Transverse colon (tissue), 4 donors: ENCODE results near the gene APCDD1L. TPM values are rescaled to one million over a fixed set of nuclear protein-coding genes. Genes with fewer than 3 reads are reported as not detected.

ENCODE experiments used
- DNase-seq: peaks from one replicate; pipeline ENCODE4 v3.0.0-alpha.2; 2019
- H3K27ac ChIP-seq, 4 donors: fragments of 200-600 bp; sonication (generic); 2 replicates each; pipeline ENCODE4 v1.5.1; 2016 to 2018; ENCODE audit warnings: inconsistent platforms in 4 of 4
- H3K27me3 ChIP-seq: fragments of 200-600 bp; sonication (generic); 2 replicates; pipeline ENCODE4 v1.5.1; 2017; ENCODE audit warnings: inconsistent platforms
- H3K36me3 ChIP-seq, 4 donors: fragments of 200-600 bp; sonication (generic); 2 replicates each; pipeline ENCODE4 v1.5.1; 2017 to 2019; ENCODE audit warnings: inconsistent platforms in 4 of 4
- H3K4me1 ChIP-seq, 4 donors: fragments of 200-600 bp; sonication (generic); 2 replicates each; pipeline ENCODE4 v1.5.1; 2017 to 2020; ENCODE audit warnings: inconsistent platforms in 4 of 4
- H3K4me3 ChIP-seq, 4 donors: fragments of 200-600 bp; sonication (generic); 1 replicate in 1 of 4; 2 replicates in 3 of 4; pipeline versions ENCODE4 v1.5.1 to v1.6.1; 2017 to 2019; ENCODE audit warnings: inconsistent platforms in 4 of 4
- H3K9me3 ChIP-seq, 2 donors: fragments of 200-600 bp; sonication (generic); 2 replicates each; pipeline ENCODE4 v1.5.1; 2017 to 2019; ENCODE audit warnings: inconsistent platforms in 2 of 2
- EP300 ChIP-seq: sonication (generic); formaldehyde crosslinking; IDR thresholded peaks from one replicate; pipeline ENCODE4 v1.6.1; 2017; ENCODE audit warnings: antibody characterized with exemption, low read depth
- POLR2A ChIP-seq: fragments of 450-650 bp; IDR thresholded peaks from one replicate; pipeline ENCODE4 v1.6.1; 2016; ENCODE audit warnings: antibody characterized with exemption, mild to moderate bottlenecking, moderate library complexity
- POLR2AphosphoS5 ChIP-seq, 3 donors: sonication (generic); formaldehyde crosslinking; IDR thresholded peaks; one replicate each; pipeline ENCODE4 v1.6.1; 2016; ENCODE audit warnings: antibody characterized with exemption in 3 of 3
- WGBS, 2 donors: methylation state at CpG; one replicate each; pipeline ENCODE4 v1.1.5; 2018; ENCODE audit warnings: low coverage in 1 of 2; 5-methylcytosine and 5-hydroxymethylcytosine counted together
- in situ Hi-C, 4 donors: fragments of 200-750 bp; cut with MboI; loops; one replicate each; pipeline versions ENCODE4 v1.15.0 to v1.15.1; 2017; ENCODE audit warnings: low sequenced_read_pairs in 3 of 4, low pct_ligation_motif_present in 1 of 4, low pct_unique_long_range_greater_than_20kb in 1 of 4
- intact Hi-C: fragments of 100-400 bp; cut with DNase I; formaldehyde crosslinking; loops from one replicate; pipeline ENCODE4 v1.15.1; 2023; ENCODE audit warnings: low total_unique reads
- total RNA-seq, 4 donors: library from RNA; depleted of rRNA; stranded (reverse); fragments of >200 nt; gene quantifications; one replicate each; pipeline ENCODE4 v1.1.0, GENCODE V29; 2016
- TF ChIP-seq, protein P1 (sequence below), 5 experiments: fragments of 200-600 bp in 3 of 5; fragments of 450-650 bp in 2 of 5; sonication (generic) in 3 of 5; IDR thresholded peaks; 1 replicate in 2 of 5; 2 replicates in 3 of 5; pipeline ENCODE4 v1.5.1; 2016 to 2017; ENCODE audit warnings: antibody characterized with exemption in 5 of 5, inconsistent platforms in 3 of 5, mild to moderate bottlenecking in 2 of 5, moderate library complexity in 1 of 5

APCDD1L gene
- total RNA-seq, 4 donors from 2014 or later, result 0.16 TPM; not detected in 3

DNA sequence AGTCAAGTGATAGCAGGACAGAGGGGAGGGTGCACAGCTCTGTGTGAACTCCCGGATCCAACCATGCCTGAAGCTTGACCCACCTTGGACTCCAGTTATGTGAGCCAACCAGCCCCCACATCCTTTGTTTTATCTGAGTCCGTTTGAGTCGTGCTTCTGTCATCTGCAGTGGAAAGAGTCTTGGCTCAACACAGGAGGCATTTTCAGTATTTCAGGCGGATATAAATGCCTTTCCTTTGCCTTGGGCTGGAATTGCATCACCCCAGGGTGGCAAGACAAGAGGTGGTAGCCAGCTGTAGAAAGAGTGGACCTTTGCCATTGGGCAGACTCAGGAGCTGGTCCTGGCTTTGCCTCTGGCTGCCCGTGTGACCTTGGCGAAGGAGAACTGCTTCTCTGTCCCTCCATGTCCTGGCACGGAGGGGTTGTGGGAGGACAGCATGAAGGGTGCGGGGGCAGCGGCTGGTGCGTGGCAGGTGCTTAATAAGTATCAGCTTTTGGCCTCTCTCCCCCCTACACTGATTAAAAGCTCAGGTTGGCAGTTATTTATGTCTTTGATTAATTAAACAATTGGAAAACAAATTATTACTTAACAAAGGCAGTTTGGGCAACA is 42.6 kb upstream of the APCDD1L start:
- no peaks in the 10 kb centered on the region for H3K4me1 ChIP-seq
- no peaks in the 10 kb centered on the region for H3K36me3 ChIP-seq
- H3K27ac ChIP-seq, result no peak overlapping the region
- no peaks in the 10 kb centered on the region for H3K9me3 ChIP-seq
- no peak for DNase-seq
- intact Hi-C loops (loop anchor here (1.0 kb wide), 1 partner anchor 31 kb away; no protein-coding TSS in a partner anchor), in situ Hi-C loops (no loop called here)
- 85 to 96% methylated on average over 4 to 10 of the region's 10 CpGs for WGBS, 2 donors
- no peaks in the 10 kb centered on the region for H3K27me3 ChIP-seq
- no peak overlapping the region for H3K4me3 ChIP-seq
- no peak for TF ChIP-seq POLR2A
- TF ChIP-seq EP300, result no peak
- TF ChIP-seq, protein P1, sequence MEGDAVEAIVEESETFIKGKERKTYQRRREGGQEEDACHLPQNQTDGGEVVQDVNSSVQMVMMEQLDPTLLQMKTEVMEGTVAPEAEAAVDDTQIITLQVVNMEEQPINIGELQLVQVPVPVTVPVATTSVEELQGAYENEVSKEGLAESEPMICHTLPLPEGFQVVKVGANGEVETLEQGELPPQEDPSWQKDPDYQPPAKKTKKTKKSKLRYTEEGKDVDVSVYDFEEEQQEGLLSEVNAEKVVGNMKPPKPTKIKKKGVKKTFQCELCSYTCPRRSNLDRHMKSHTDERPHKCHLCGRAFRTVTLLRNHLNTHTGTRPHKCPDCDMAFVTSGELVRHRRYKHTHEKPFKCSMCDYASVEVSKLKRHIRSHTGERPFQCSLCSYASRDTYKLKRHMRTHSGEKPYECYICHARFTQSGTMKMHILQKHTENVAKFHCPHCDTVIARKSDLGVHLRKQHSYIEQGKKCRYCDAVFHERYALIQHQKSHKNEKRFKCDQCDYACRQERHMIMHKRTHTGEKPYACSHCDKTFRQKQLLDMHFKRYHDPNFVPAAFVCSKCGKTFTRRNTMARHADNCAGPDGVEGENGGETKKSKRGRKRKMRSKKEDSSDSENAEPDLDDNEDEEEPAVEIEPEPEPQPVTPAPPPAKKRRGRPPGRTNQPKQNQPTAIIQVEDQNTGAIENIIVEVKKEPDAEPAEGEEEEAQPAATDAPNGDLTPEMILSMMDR (IDR thresholded peaks at IDR 0.05), result no peak
- TF ChIP-seq POLR2AphosphoS5 (IDR thresholded peaks at IDR 0.05), result no peak

DNA sequence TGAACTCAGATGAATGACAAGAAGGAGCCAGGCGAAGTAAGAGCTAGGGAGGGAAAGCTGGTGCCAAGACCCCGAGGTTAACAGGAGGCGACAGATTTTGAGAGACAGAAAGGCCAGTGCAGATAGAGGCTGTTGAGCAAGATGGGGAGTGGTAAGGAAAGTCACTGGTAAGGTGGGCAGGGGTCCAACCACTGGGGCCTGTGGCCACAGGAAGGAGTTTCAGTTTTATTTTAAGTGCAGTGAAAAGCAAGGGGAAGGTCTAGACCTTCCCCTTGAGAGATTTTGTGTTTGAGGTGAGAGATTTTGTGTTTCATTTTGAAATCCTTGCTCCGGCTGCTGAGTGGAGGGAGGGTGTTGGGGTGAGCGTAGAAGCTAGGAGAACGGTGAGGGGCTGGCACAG is 41.8 kb upstream of the APCDD1L start:
- TF ChIP-seq, protein P1 (IDR thresholded peaks at IDR 0.05), result no peak
- no peak for TF ChIP-seq POLR2A
- no peak for TF ChIP-seq EP300
- H3K27ac ChIP-seq, result no peak overlapping the region
- H3K9me3 ChIP-seq, result no peaks in the 10 kb centered on the region
- 85 to 89% methylated on average over 3 to 6 of the region's 6 CpGs for WGBS, 2 donors
- H3K27me3 ChIP-seq, result no peaks in the 10 kb centered on the region
- in situ Hi-C loops (no loop called here), intact Hi-C loops (no loop called here)
- H3K36me3 ChIP-seq, result no peaks in the 10 kb centered on the region
- H3K4me1 ChIP-seq, result no peaks in the 10 kb centered on the region
- DNase-seq, result no peak
- H3K4me3 ChIP-seq, result no peak overlapping the region

DNA sequence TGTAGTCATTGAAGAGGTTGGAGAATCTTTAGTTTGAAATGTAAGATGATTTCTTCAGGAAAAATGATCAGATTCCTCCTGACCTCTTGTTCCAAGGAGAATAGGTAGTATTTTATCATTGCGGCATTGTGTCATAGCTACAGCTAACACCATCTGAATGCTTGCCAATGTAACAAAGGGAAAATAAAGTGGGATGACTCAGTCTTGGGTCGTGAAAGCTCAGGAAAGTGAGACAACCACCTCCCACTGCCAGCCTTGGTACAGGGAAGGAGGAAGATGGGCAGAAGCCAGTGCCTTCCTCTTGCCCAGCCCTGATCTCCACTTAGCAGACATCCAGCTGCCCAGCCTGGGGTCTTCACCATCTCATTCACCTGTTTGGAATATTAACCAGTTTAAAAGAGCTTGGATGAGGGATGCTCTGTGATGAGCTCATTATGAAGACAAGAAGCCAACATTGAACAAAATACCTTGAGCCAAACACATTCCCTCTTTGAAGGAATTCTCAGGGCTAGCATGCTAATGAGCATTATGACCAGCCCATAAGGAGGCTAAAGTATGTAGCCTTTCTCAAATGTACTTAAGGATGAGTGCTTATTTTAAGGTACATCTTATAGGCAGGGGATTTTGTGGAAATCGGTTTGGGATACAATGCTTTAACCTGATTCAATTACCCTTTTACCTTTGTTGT is 40.0 kb upstream of the APCDD1L start:
- in situ Hi-C loops (no loop called here), intact Hi-C loops (no loop called here)
- 58 to 72% methylated on average over 3 of the region's 3 CpGs for WGBS, 2 donors
- Histone ChIP-seq H3K36me3 (no peaks in the 10 kb centered on the region), H3K4me3 (no peak overlapping the region), H3K27me3 (no peaks in the 10 kb centered on the region), H3K9me3 (no peaks in the 10 kb centered on the region), H3K27ac (no peak overlapping the region), H3K4me1 (no peaks in the 10 kb centered on the region)
- no peak for TF ChIP-seq POLR2A
- DNase-seq, result no peak

DNA sequence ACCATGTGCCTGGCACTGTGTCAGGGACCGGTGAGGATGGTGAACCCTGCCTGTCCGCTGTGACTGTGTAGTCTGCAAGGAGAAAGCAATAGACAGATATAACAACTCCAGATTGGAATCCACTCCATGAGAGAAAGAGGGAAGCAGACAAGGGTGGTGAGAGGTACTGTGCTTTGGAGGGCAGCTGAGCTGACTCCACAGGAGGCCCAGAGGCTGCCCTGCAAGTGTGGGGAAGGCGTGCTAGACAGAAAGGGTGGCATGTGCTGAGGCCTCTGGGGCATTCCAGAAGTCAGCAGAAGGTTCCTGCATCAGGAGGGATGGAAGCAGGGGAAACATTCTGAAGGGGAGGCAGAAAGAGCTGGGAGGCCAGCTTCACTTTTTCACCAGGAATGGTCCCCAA is 39.3 kb upstream of the APCDD1L start:
- intact Hi-C loops (no loop called here), in situ Hi-C loops (no loop called here)
- no peaks in the 10 kb centered on the region for H3K27me3 ChIP-seq
- no peak overlapping the region for H3K27ac ChIP-seq
- TF ChIP-seq, protein P1 (IDR thresholded peaks at IDR 0.05), result no peak
- TF ChIP-seq EP300 (no peak), POLR2A (no peak), POLR2AphosphoS5 (IDR thresholded peaks at IDR 0.05) (no peak)
- H3K4me3 ChIP-seq, result no peak overlapping the region
- no peaks in the 10 kb centered on the region for H3K9me3 ChIP-seq
- H3K4me1 ChIP-seq, result no peaks in the 10 kb centered on the region
- no peaks in the 10 kb centered on the region for H3K36me3 ChIP-seq
- DNase-seq, result no peak
- WGBS, 2 donors, result 71 to 96% methylated on average over 1 to 3 of the region's 3 CpGs
